Endothelial cell of umbilical vein (primary cell): ENCODE data around the gene TPK1. TPM values are rescaled to one million over a fixed set of nuclear protein-coding genes. Genes with fewer than 3 reads are reported as not detected.
A peak's percentile ranks its signal among the peaks of the same experiment; 100 is the strongest.

Experiments
- BruUV-seq: library from RNA; stranded (reverse); fragments of 400-500 nt; replicated peaks from 2 replicates; lab custom pipeline; 2021; lab: Mats Ljungman, UMichigan
- CTCF ChIA-PET: fragments of 300-600, 350-600 bp; sonication (Branson Sonifier 250); formaldehyde crosslinking; loops from one replicate; lab custom pipeline; 2021; ENCODE audit warnings: antibody characterized with exemption, inconsistent platforms; lab: Charles Lee
- POLR2A ChIA-PET: fragments of 300-600, 350-600 bp; sonication (Branson Sonifier 250); formaldehyde crosslinking; loops from one replicate; lab custom pipeline; 2021; ENCODE audit warnings: antibody characterized with exemption, inconsistent platforms; lab: Charles Lee
- DNase-seq: peaks from one replicate; pipeline ENCODE4 v3.0.0-alpha.2; 2011; ENCODE audit warnings: low read depth, low spot score
- FAIRE-seq: peaks from 2 replicates; lab custom pipeline; 2011; peaks lifted over from hg19 to GRCh38; lab: Jason Lieb, UNC
- H2AFZ ChIP-seq: 2 replicates; pipeline ENCODE4 v1.6.0; 2012; ENCODE audit warnings: low read depth, low read length, control low read depth, inconsistent platforms
- H3K27ac ChIP-seq: 2 replicates; pipeline ENCODE4 v1.5.1; 2011; ENCODE audit warnings: low read depth, mild to moderate bottlenecking, control low read depth, low read length, moderate library complexity; ENCODE audit not compliant: insufficient read depth
- H3K27me3 ChIP-seq, 2 experiments: 2 replicates each; pipeline versions ENCODE4 v1.6.0 to v1.6.1; 2011; ENCODE audit warnings: low read length in 2 of 2, mixed read lengths in 1 of 2; ENCODE audit not compliant: control insufficient read depth in 2 of 2, insufficient read depth in 2 of 2
- H3K36me3 ChIP-seq, 2 experiments: 2 replicates in 1 of 2; 3 replicates in 1 of 2; pipeline ENCODE4 v1.5.1; 2011; ENCODE audit warnings: low read length in 2 of 2, mild to moderate bottlenecking in 1 of 2, moderate library complexity in 1 of 2; ENCODE audit not compliant: control insufficient read depth in 2 of 2, insufficient read depth in 2 of 2; ENCODE audit errors: extremely low read depth in 1 of 2
- H3K4me1 ChIP-seq: 3 replicates; pipeline ENCODE4 v1.5.1; 2011; ENCODE audit warnings: mild to moderate bottlenecking, low read length; ENCODE audit not compliant: control insufficient read depth, insufficient read depth; ENCODE audit errors: extremely low read depth
- H3K4me2 ChIP-seq: 2 replicates; pipeline ENCODE4 v1.6.1; 2011; ENCODE audit warnings: low read length, control low read depth, mixed read lengths; ENCODE audit not compliant: insufficient read depth
- H3K4me3 ChIP-seq, 3 experiments: fragments of 200-600 bp in 1 of 3; sonication (generic), shearing (Covaris generic) in 1 of 3; replicated peaks in 1 of 3; 2 replicates each; pipeline ENCODE4 v1.5.1; 2011 to 2016; ENCODE audit warnings: control low read depth in 3 of 3, low read length in 3 of 3, mild to moderate bottlenecking in 2 of 3, inconsistent platforms in 1 of 3, low read depth in 1 of 3, moderate library complexity in 1 of 3; ENCODE audit not compliant: insufficient read depth in 1 of 3
- H3K79me2 ChIP-seq: 2 replicates; pipeline ENCODE4 v1.6.0; 2012; ENCODE audit warnings: low read length, inconsistent platforms; ENCODE audit not compliant: control insufficient read depth, insufficient read depth
- H3K9ac ChIP-seq: replicated peaks from 2 replicates; pipeline ENCODE3; 2011; ENCODE audit warnings: low read length, control low read depth; ENCODE audit not compliant: insufficient read depth; ENCODE audit errors: extremely low read depth
- H3K9me1 ChIP-seq: replicated peaks from 3 replicates; pipeline ENCODE4 v1.6.0; 2011; ENCODE audit warnings: mild to moderate bottlenecking, low read length; ENCODE audit not compliant: control insufficient read depth, insufficient read depth; ENCODE audit errors: extremely low read depth
- H3K9me3 ChIP-seq: replicated peaks from 2 replicates; pipeline ENCODE4 v1.5.1; 2012; ENCODE audit warnings: low read length, inconsistent platforms; ENCODE audit not compliant: control insufficient read depth, insufficient read depth
- H4K20me1 ChIP-seq: replicated peaks from 2 replicates; pipeline ENCODE3; 2011; ENCODE audit warnings: mild to moderate bottlenecking, low read length; ENCODE audit not compliant: control insufficient read depth, insufficient read depth; ENCODE audit errors: extremely low read depth
- EZH2 ChIP-seq: IDR thresholded peaks from 2 replicates; pipeline ENCODE4 v1.6.1; 2012; ENCODE audit warnings: borderline replicate concordance, low read depth, mild to moderate bottlenecking, moderate library complexity, low read length, inconsistent platforms; ENCODE audit not compliant: severe bottlenecking
- FOS ChIP-seq: IDR thresholded peaks from 2 replicates; pipeline ENCODE4 v1.6.1; 2011; ENCODE audit warnings: mild to moderate bottlenecking, low read length, moderate library complexity, borderline replicate concordance; ENCODE audit not compliant: insufficient read depth
- GATA2 ChIP-seq: IDR thresholded peaks from 2 replicates; pipeline ENCODE4 v1.7.0; 2011; ENCODE audit warnings: low read depth, mild to moderate bottlenecking, moderate library complexity, mixed read lengths, low read length; ENCODE audit not compliant: insufficient read length, insufficient read depth
- JUN ChIP-seq: IDR thresholded peaks from 2 replicates; pipeline ENCODE4 v1.6.1; 2011; ENCODE audit warnings: borderline replicate concordance, low read depth; ENCODE audit not compliant: insufficient read length, insufficient read depth
- MAX ChIP-seq: IDR thresholded peaks from 2 replicates; pipeline ENCODE4 v1.6.1; 2011; ENCODE audit not compliant: insufficient read depth, insufficient read length
- dilution Hi-C: fragments of 300-500 bp; cut with MboI; formaldehyde crosslinking; loops from one replicate; pipeline ENCODE4 v1.15.0; 2019; ENCODE audit warnings: low sequenced_read_pairs; ENCODE audit not compliant: extremely low pct_ligation_motif_present
- intact Hi-C: fragments of 100-400 bp; cut with micrococcal nuclease; formaldehyde crosslinking; loops from one replicate; pipeline ENCODE4 v1.10.0; 2022
- polyA plus RNA-seq, 4 experiments: library from polyadenylated mRNA; depleted of rRNA in 3 of 4; stranded (reverse) in 3 of 4; unstranded in 1 of 4; fragments of >200 nt; gene quantifications; 2 replicates each; pipeline versions ENCODE4 v1.2.1 to v1.2.3, GENCODE V29; 2011 to 2012; ENCODE audit warnings: missing spikeins in 1 of 4
- total RNA-seq: library from RNA; stranded (reverse); gene quantifications from 2 replicates; pipeline ENCODE4 v1.2.3, GENCODE V29; 2021

The TPK1 gene
- total and polyA plus RNA-seq, 2 donors (not counting 3 experiments of a cell fraction or from before 2014, with no cell fraction given) = 7.5 to 9.3 TPM

- ChIA-PET CTCF (interaction anchor here (1.9 kb wide), 1 partner anchor 109 kb away, joined by 5 read pairs; no protein-coding TSS in a partner anchor), POLR2A (no interaction called here)
- Histone ChIP-seq H3K4me3 (no peak overlapping the region), H3K9me3 (no peaks in the 10 kb centered on the region), H3K27me3 (peaks cover 0 to 2% of the 10 kb centered on the region in 2 experiments), H3K36me3 (no peaks in the 10 kb centered on the region), H3K9me1 (no peaks in the 10 kb centered on the region), H3K4me2 (no peak overlapping the region), H3K79me2 (no peaks in the 10 kb centered on the region), H4K20me1 (no peaks in the 10 kb centered on the region), H3K9ac (no peak overlapping the region), H3K27ac (no peak overlapping the region), H3K4me1 (no peaks in the 10 kb centered on the region), H2AFZ (no peak overlapping the region)
- intact Hi-C loops (loop anchor here (10.0 kb wide), 1 partner anchor 333 kb away; no protein-coding TSS in a partner anchor), dilution Hi-C loops (no loop called here)
- TF ChIP-seq EZH2 = no peak
- no TSS peak for BruUV-seq
- no peak for FAIRE-seq
- DNase-seq = no peak
Observed at GRCh38 chr7:144848078-144848477, 12.2 kb upstream of the TPK1 start.

GRCh38 chr7:144842377-144842851, 6.6 kb upstream of the TPK1 start:
- Histone ChIP-seq H2AFZ (peak overlapping the region; percentile 89), H3K9me1 (no peaks in the 10 kb centered on the region), H3K27me3 (no peaks in the 10 kb centered on the region), H3K79me2 (no peaks in the 10 kb centered on the region), H3K4me2 (peak overlapping the region; percentile 52), H4K20me1 (no peaks in the 10 kb centered on the region), H3K9me3 (no peaks in the 10 kb centered on the region), H3K36me3 (no peaks in the 10 kb centered on the region), H3K27ac (peak overlapping the region; percentile 83), H3K4me3 (peak overlapping the region in 1 of 3 experiments; percentile 27), H3K4me1 (peaks cover 10% of the 10 kb centered on the region), H3K9ac (peak overlapping the region; percentile 29)
- peak; percentile 61 for FAIRE-seq
- no TSS peak for BruUV-seq
- ChIA-PET CTCF (interaction anchor here (1.6 kb wide), 1 partner anchor 104 kb away, joined by 7 read pairs; no protein-coding TSS in a partner anchor), POLR2A (no interaction called here)
- no peak for TF ChIP-seq JUN
- TF ChIP-seq MAX = no peak
- TF ChIP-seq GATA2 = peak; percentile 32
- TF ChIP-seq FOS = no peak
- intact Hi-C loops = loop anchor here (10.0 kb wide), 1 partner anchor 328 kb away; no protein-coding TSS in a partner anchor
- peak; percentile 70 for DNase-seq
- dilution Hi-C loops = no loop called here
